K562 (cell line): ENCODE results near the gene RRP9.

Source experiments
- CBFB ChIP-seq: sonication (generic); formaldehyde crosslinking; IDR thresholded peaks from 2 replicates; pipeline ENCODE4 v1.4.0; 2020; ENCODE audit warnings: mild to moderate bottlenecking, missing genetic modification reagents
- CTCF ChIP-seq, 3 experiments: IDR thresholded peaks in 2 of 3; conservative IDR thresholded peaks in 1 of 3; 2 replicates each; pipeline ENCODE4 v1.5.1; 2011 to 2012; ENCODE audit warnings: low read length in 3 of 3, mild to moderate bottlenecking in 3 of 3, control low read depth in 2 of 3, improper control_type of control experiment in 1 of 3, inconsistent platforms in 1 of 3, low read depth in 1 of 3, mixed read lengths in 1 of 3, moderate library complexity in 1 of 3; ENCODE audit not compliant: insufficient read depth in 2 of 3
- DPF2 ChIP-seq: fragments of 450-650 bp; IDR thresholded peaks from 2 replicates; pipeline ENCODE4 v1.6.1; 2016
- FIP1L1 ChIP-seq: fragments of 200-400 bp; formaldehyde crosslinking; IDR thresholded peaks from 2 replicates; pipeline ENCODE4 v1.6.1; 2018; ENCODE audit warnings: mild to moderate bottlenecking, low read depth, low read length; ENCODE audit not compliant: poor library complexity, severe bottlenecking
- HCFC1 ChIP-seq: IDR thresholded peaks from 2 replicates; pipeline ENCODE4 v1.6.1; 2012; ENCODE audit warnings: low read depth, low read length, improper control_type of control experiment
- HNRNPLL ChIP-seq: fragments of 200-400 bp; formaldehyde crosslinking; IDR thresholded peaks from 2 replicates; pipeline ENCODE4 v1.6.1; 2017; ENCODE audit warnings: low read length, low read depth, mild to moderate bottlenecking; ENCODE audit not compliant: poor library complexity, severe bottlenecking
- MAFK ChIP-seq: IDR thresholded peaks from 2 replicates; pipeline ENCODE4 v1.6.1; 2011; ENCODE audit warnings: low read length, improper control_type of control experiment
- PATZ1 ChIP-seq: fragments of 250-450 bp; sonication (Bioruptor Pico); IDR thresholded peaks from 2 replicates; pipeline ENCODE4 v1.5.0; 2020; ENCODE audit warnings: mild to moderate bottlenecking, borderline replicate concordance
- RCOR1 ChIP-seq, 2 experiments: IDR thresholded peaks; 2 replicates each; pipeline ENCODE4 v1.6.1; 2012; ENCODE audit warnings: low read depth in 2 of 2, low read length in 2 of 2, borderline replicate concordance in 1 of 2, improper control_type of control experiment in 1 of 2
- RFX5 ChIP-seq: IDR thresholded peaks from 2 replicates; pipeline ENCODE4 v1.6.1; 2011; ENCODE audit warnings: low read depth, mild to moderate bottlenecking, improper control_type of control experiment, low read length
- TARDBP ChIP-seq: fragments of 450-650 bp; IDR thresholded peaks from 2 replicates; pipeline ENCODE4 v1.6.1; 2016
- TF ChIP-seq, protein P1 (sequence below): sonication (generic); formaldehyde crosslinking; IDR thresholded peaks from 2 replicates; pipeline ENCODE4 v1.8.0; 2022; ENCODE audit warnings: mild to moderate bottlenecking, missing genetic modification reagents, borderline replicate concordance
- TF ChIP-seq, protein P2 (sequence below): sonication (generic); formaldehyde crosslinking; IDR thresholded peaks from 2 replicates; pipeline ENCODE4 v1.8.1; 2022; ENCODE audit warnings: missing genetic modification reagents

DNA sequence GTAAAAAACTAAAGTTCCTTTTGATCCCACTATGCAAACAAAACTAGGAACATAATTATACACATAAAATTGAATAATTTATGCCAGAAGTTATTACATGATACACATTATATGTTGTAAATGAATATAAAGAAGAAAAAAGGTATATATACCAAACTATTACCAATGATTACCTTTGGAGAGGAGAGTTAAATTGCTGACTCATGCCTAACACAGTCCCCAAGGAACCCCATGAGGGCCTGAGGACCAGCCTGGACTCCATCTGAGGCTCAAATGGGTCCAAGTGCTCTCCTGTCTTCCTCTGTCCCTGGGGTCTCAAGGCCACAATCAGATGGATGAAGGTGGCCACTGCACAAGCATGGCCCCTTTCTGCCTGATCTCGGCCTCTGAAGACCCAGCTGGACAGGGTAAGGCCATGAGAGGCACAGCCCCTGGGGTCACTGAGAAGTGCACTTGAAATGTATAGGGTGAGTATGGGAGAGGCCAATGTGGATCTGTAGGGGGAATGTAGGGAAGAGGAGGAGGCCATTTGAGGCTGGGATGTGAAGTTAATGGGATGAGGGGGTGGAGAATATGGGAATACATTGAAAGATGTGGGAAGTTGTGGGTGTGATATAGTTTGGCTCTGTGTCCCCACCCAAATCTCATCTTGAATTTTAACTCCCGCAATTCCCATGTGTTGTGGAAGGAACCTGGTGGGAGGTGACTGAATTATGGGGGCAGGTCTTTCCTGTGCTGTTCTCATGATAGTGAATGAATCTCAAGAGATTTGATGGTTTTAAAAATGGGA lies 37.5 kb downstream of the RRP9 start:
- no peak for TF ChIP-seq RCOR1 (IDR thresholded peaks at IDR 0.05; ENCODE audit: borderline replicate concordance in 1 of 2, low read depth in 2 of 2, low read length in 2 of 2)
- no peak for TF ChIP-seq RFX5
- no peak for TF ChIP-seq PATZ1 (CRISPR knock-in tag)
- TF ChIP-seq CTCF (IDR thresholded peaks at IDR 0.05 in 2 of 3, conservative IDR thresholded peaks at IDR 0.05 in 1 of 3; ENCODE audit: insufficient read depth in 2 of 3, low read depth in 1 of 3, low read length in 3 of 3), result no peak
- peak; percentile 50; the same call in 1 of the 2 replicates for TF ChIP-seq MAFK
- no peak for TF ChIP-seq FIP1L1
- TF ChIP-seq, protein P1, sequence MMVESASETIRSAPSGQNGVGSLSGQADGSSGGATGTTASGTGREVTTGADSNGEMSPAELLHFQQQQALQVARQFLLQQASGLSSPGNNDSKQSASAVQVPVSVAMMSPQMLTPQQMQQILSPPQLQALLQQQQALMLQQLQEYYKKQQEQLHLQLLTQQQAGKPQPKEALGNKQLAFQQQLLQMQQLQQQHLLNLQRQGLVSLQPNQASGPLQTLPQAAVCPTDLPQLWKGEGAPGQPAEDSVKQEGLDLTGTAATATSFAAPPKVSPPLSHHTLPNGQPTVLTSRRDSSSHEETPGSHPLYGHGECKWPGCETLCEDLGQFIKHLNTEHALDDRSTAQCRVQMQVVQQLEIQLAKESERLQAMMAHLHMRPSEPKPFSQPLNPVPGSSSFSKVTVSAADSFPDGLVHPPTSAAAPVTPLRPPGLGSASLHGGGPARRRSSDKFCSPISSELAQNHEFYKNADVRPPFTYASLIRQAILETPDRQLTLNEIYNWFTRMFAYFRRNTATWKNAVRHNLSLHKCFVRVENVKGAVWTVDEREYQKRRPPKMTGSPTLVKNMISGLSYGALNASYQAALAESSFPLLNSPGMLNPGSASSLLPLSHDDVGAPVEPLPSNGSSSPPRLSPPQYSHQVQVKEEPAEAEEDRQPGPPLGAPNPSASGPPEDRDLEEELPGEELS, result no peak
- TF ChIP-seq HCFC1, result no peak
- TF ChIP-seq, protein P2, sequence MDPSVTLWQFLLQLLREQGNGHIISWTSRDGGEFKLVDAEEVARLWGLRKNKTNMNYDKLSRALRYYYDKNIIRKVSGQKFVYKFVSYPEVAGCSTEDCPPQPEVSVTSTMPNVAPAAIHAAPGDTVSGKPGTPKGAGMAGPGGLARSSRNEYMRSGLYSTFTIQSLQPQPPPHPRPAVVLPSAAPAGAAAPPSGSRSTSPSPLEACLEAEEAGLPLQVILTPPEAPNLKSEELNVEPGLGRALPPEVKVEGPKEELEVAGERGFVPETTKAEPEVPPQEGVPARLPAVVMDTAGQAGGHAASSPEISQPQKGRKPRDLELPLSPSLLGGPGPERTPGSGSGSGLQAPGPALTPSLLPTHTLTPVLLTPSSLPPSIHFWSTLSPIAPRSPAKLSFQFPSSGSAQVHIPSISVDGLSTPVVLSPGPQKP (CRISPR knock-in tag), result no peak
- no peak for TF ChIP-seq DPF2
- no peak for TF ChIP-seq CBFB (CRISPR knock-in tag)
- TF ChIP-seq HNRNPLL, result no peak
- no peak for TF ChIP-seq TARDBP
